Ectodermal cell (in vitro differentiated cells): ENCODE results near the gene SMG5.
A peak's percentile ranks its signal among the peaks of the same experiment; 100 is the strongest.
"Not testable (repeated sequence)": the region's sequence is repeated elsewhere in the genome, so short reads cannot be mapped to it uniquely, and the experiment has no call there.

Experiments used
- H3K27ac ChIP-seq: 2 replicates; pipeline ENCODE4 v1.7.0; 2013; ENCODE audit warnings: mild to moderate bottlenecking, low read depth, low read length; ENCODE audit not compliant: insufficient read depth, poor library complexity, severe bottlenecking
- H3K27me3 ChIP-seq: 2 replicates; pipeline ENCODE4 v1.7.0; 2013; ENCODE audit warnings: mild to moderate bottlenecking, low read length; ENCODE audit not compliant: insufficient read depth, control insufficient read depth, poor library complexity, severe bottlenecking
- H3K36me3 ChIP-seq: one replicate; pipeline ENCODE4 v1.7.0; 2013; ENCODE audit warnings: low read length; ENCODE audit not compliant: control insufficient read depth, insufficient read depth
- H3K4me1 ChIP-seq: one replicate; pipeline ENCODE4 v1.7.0; 2013; ENCODE audit warnings: low read length; ENCODE audit not compliant: control insufficient read depth, insufficient read depth
- H3K4me3 ChIP-seq: 2 replicates; pipeline ENCODE4 v1.7.0; 2013; ENCODE audit warnings: low read depth, low read length, control low read depth; ENCODE audit not compliant: insufficient read depth
- H3K9me3 ChIP-seq: 2 replicates; pipeline ENCODE4 v1.7.0; 2013; ENCODE audit warnings: mild to moderate bottlenecking, low read length, moderate library complexity; ENCODE audit not compliant: control insufficient read depth
- WGBS, 2 experiments: methylation state at CpG; one replicate each; pipeline ENCODE4 v1.1.7; 2013; ENCODE audit warnings: missing lambda C conversion rate in 2 of 2; 5-methylcytosine and 5-hydroxymethylcytosine counted together

SMG5 gene

DNA sequence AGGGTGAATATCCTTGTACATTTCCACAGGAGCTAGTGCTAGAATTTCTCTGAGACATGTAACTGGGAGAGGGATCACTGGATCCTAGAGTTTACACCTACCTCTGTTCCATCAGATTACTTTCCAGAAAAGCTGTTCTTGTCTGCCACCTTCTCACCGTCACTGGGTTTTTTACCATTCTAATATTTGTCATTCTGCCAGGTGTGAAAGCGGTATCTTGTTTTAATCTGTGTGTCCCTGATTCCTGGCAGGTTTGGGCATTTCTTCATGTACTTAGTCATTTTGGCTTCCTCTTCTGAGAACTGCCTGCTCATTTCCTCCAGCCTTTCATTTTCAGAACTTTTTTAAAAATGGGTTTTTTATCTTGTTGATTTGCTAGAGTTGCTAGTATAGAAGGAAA lies 64.8 kb downstream of the SMG5 start:
- Histone ChIP-seq H3K4me1 (no peaks in the 10 kb centered on the region), H3K27ac (no peak overlapping the region), H3K9me3 (no peaks in the 10 kb centered on the region), H3K27me3 (no peaks in the 10 kb centered on the region), H3K36me3 (peaks cover 7% of the 10 kb centered on the region), H3K4me3 (no peak overlapping the region)
- 97 to 98% methylated on average over 2 of the region's 2 CpGs for WGBS, 2 experiments

DNA sequence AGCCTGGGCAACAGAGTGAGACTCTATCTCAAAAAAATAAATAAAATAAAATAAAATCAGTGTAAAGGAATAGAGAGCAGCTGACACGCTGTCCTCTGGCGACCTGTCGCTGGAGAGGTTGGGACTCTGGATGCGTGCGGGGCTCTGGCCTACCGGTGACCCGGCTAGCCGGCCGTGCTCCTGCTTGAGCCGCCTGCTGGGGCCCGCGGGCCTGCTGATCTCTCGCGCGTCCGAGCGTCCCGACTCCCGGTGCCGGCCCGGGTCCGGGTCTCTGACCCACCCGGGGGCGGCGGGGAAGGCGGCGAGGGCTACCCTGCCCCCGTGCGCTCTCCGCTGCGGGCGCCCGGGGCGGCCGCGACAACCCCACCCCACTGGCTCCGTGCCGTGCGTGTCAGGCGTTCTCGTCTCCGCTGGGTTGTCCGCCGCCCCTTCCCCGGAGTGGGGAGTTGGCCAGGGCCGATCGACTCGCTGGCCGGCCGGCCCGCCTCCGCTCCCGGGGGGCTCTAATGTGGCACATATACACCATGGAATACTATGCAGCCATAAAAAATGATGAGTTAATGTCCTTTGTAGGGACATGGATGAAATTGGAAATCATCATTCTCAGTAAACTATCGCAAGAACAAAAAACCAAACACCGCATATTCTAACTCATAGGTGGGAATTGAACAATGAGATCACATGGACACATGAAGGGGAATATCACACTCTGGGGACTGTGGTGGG lies 66.1 kb downstream of the SMG5 start:
- H3K27ac ChIP-seq, H3K4me1 ChIP-seq, H3K36me3 ChIP-seq, H3K9me3 ChIP-seq, H3K27me3 ChIP-seq, H3K4me3 ChIP-seq: not testable (repeated sequence)
- 96 to 98% methylated on average over 47 to 49 of the region's 55 CpGs for WGBS, 2 experiments

DNA sequence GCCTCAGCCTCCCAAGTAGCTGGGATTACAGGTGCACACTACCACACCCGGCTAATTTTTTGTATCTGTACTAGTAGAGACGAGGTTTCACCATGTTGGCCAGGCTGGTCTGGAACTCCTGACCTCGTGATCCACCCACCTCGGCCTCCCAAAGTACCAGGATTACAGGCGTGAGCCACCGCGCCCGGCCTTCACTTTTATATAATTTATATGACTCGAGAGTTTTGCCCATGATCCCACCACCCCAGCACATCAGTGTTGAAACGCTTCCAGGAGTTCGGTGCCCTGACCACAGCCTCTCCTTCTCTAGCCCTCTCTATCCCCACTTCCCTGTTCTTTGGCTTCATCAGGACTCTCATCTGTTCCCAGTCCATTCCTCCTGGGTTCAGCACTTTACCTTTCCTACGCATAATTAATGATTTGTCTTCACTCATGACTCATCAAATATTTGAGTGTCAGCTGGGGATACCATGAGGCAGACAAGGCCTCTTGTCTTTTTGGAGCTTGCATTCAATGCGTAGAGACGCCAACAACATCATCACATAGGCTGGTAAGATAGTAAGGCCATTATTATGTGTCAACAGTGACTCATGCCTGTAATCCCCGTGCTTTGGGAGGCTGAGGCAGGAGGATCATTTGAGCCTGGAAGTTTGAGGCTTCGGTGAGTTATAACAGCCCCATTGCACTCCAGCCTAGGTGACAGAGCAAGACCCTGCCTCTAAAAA lies 68.4 kb downstream of the SMG5 start:
- Histone ChIP-seq H3K36me3 (no peaks in the 10 kb centered on the region), H3K27ac (no peak overlapping the region)

DNA sequence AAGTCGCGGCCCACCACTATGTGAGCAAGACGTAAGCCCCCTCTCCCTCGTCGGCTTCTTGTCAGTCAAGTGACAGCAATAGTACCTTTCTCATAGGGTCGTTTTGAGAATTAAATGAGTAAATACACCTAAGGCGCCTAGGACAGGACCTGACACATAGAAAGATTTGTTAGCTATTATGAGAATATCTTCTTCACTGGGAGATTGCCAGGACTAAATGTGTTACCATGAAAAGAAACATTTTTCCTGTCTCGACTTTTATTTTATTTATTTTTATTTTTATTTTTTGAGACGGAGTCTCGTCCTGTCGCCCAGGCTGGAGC lies 69.0 kb downstream of the SMG5 start:
- Histone ChIP-seq H3K27me3 (no peaks in the 10 kb centered on the region), H3K27ac (peak overlapping the region; percentile 95), H3K4me1 (peaks cover 6% of the 10 kb centered on the region), H3K36me3 (no peaks in the 10 kb centered on the region), H3K4me3 (peak overlapping the region; percentile 84), H3K9me3 (no peaks in the 10 kb centered on the region)
- WGBS, 2 experiments, result 41% methylated on average over 11 of the region's 11 CpGs

More for the DNA sequence above, 68.4 kb downstream of the SMG5 start:
- H3K4me3 ChIP-seq, result peak overlapping the region; percentile 84
- no peaks in the 10 kb centered on the region for H3K27me3 ChIP-seq
- WGBS, 2 experiments, result 93 to 94% methylated on average over 16 of the region's 16 CpGs
- no peaks in the 10 kb centered on the region for H3K9me3 ChIP-seq
- H3K4me1 ChIP-seq, result peaks cover 6% of the 10 kb centered on the region

DNA sequence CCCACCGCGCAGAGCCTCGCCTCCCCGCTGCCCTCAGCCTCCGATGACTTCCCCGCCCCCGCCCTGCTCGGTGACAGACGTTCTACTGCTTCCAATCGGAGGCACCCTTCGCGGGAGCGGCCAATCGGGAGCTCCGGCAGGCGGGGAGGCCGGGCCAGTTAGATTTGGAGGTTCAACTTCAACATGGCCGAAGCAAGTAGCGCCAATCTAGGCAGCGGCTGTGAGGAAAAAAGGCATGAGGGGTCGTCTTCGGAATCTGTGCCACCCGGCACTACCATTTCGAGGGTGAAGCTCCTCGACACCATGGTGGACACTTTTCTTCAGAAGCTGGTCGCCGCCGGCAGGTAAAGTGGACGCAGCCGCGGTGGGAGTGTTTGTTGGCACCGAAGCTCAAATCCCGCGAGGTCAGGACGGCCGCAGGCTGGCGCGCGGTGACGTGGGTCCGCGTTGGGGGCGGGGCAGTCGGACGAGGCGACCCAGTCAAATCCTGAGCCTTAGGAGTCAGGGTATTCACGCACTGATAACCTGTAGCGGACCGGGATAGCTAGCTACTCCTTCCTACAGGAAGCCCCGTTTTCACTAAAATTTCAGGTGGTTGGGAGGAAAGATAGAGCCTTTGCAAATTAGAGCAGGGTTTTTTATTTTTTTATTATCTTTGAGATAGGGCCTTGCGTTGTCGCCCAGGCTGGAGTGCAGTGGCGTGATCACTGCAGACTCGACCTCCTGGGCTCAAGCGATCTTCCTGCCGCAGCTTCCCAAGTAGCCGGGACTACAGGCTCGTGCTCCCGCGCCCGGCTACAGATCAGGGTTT lies 69.6 kb downstream of the SMG5 start, which contains the start of gene PMF1:
PMF1 (plus strand) TSS at position 175 of the 811 bp plus-strand sequence; CDS start at position 184, 9 bp downstream.
- 0% methylated on average over 61 of the region's 61 CpGs for WGBS, 2 experiments
- peaks cover 6% of the 10 kb centered on the region for H3K36me3 ChIP-seq
- H3K4me1 ChIP-seq, result peaks cover 6% of the 10 kb centered on the region
- peak within 1 kb of the TSS; percentile 95 for H3K27ac ChIP-seq
- H3K4me3 ChIP-seq, result peak within 1 kb of the TSS; percentile 84
- H3K9me3 ChIP-seq, result no peaks in the 10 kb centered on the region
- no peaks in the 10 kb centered on the region for H3K27me3 ChIP-seq

DNA sequence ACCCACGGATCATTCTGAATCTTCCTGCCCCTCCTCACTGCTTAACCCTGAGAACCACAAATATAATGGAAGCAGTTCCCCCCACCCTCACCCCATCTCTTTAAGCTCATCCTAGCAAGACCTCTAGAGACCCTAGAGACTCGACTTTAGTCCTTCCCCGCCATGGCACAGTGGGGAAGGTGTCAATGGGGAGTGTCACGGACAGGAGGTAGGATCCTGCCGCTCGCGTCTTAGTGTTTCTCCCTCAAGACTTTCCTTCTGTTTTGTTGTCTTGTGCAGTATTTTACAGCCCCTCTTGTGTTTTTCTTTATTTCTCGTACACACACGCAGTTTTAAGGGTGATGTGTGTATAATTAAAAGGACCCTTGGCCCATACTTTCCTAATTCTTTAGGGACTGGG lies 70.5 kb downstream of the SMG5 start:
- H3K9me3 ChIP-seq, result no peaks in the 10 kb centered on the region
- WGBS, 2 experiments, result 90 to 97% methylated on average over 8 to 9 of the region's 9 CpGs
- H3K27ac ChIP-seq, result no peak overlapping the region
- peaks cover 10% of the 10 kb centered on the region for H3K36me3 ChIP-seq
- peak overlapping the region; percentile 84 for H3K4me3 ChIP-seq
- H3K27me3 ChIP-seq, result no peaks in the 10 kb centered on the region
- peaks cover 6% of the 10 kb centered on the region for H3K4me1 ChIP-seq

DNA sequence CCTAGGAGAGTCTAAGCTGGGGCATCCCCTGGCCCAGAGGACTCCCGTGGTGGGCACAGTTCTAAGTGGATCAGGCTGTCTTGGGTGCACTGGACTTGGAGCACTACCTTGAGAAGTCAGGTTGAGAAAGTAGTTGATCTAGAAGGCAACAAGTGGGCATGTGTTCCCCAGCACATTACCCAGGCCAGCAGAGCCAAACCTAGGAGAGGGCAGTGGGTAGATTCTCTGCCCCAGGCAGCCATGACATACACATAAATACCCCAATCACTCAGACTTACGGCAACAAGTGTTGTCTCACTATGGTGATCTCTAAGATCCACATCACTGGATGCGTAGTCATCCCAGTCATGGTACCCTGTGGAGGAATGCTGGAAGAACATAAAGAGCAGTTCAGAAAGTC lies 71.4 kb downstream of the SMG5 start:
- Histone ChIP-seq H3K4me1 (peaks cover 6% of the 10 kb centered on the region), H3K9me3 (no peaks in the 10 kb centered on the region), H3K27ac (no peak overlapping the region), H3K27me3 (no peaks in the 10 kb centered on the region), H3K36me3 (peaks cover 10% of the 10 kb centered on the region), H3K4me3 (no peak overlapping the region)
- 97 to 98% methylated on average over 3 of the region's 3 CpGs for WGBS, 2 experiments

DNA sequence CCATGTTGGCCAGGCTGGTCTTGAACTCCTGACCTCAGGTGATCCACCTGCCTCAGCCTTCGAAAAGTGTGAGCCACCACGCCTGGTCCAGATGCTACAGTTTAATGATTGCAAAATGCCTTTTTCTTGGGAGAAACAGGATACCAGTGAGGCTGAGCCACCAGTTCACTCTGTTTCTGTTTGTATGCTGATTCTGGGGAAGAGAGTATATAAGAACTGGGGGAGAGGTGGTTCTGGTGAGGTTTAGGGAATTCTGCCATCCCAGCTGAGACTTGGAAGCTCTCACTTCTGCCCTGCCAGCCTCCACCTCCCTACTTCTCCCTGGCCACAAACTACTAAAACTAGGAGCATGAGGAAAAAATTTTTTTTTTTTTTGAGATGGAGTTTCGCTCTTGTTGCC lies 77.9 kb downstream of the SMG5 start:
- Histone ChIP-seq H3K27me3 (no peaks in the 10 kb centered on the region), H3K9me3 (no peaks in the 10 kb centered on the region), H3K4me1 (no peaks in the 10 kb centered on the region), H3K27ac (no peak overlapping the region), H3K4me3 (no peak overlapping the region), H3K36me3 (peaks cover 12% of the 10 kb centered on the region)
- WGBS, 2 experiments, result 90 to 97% methylated on average over 2 to 3 of the region's 3 CpGs

DNA sequence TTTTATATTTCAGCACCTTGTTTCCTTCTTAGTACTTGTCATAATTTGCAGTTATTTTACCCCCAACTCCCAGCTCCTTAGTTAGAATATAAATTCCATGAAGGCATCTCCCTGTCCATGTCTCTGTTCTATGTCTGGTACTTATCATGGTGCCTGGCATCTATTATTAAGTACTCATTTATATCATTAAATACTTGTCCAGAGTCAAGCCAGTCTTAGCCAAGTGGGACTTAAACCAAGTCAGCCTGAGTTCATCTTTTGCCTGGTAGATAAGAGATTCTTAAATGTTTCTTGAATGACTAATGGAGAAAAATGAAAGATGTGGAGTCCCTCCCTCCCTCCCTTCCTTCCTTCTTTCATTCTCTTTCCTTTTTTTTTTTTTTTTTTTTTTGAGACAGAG lies 79.3 kb downstream of the SMG5 start:
- Histone ChIP-seq H3K9me3 (no peaks in the 10 kb centered on the region), H3K27me3 (no peaks in the 10 kb centered on the region), H3K4me3 (no peak overlapping the region), H3K36me3 (peaks cover 9% of the 10 kb centered on the region), H3K4me1 (no peaks in the 10 kb centered on the region), H3K27ac (no peak overlapping the region)

DNA sequence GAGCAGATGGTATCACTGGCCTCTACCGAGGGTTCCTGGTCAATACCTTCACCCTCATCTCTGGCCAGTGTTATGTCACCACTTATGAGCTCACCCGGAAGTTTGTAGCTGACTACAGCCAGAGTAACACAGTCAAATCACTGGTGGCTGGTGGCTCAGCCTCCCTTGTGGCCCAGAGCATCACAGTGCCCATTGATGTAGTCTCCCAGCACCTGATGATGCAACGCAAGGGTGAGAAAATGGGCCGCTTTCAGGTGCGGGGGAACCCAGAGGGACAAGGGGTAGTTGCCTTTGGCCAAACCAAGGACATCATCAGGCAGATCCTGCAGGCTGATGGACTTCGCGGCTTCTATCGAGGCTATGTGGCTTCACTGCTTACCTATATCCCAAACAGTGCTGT lies 82.6 kb downstream of the SMG5 start:
- H3K4me3 ChIP-seq, result no peak overlapping the region
- no peaks in the 10 kb centered on the region for H3K4me1 ChIP-seq
- H3K27ac ChIP-seq, result no peak overlapping the region
- no peaks in the 10 kb centered on the region for H3K9me3 ChIP-seq
- peaks cover 2% of the 10 kb centered on the region for H3K36me3 ChIP-seq
- WGBS, 2 experiments, result 96 to 97% methylated on average over 8 of the region's 8 CpGs
- H3K27me3 ChIP-seq, result no peaks in the 10 kb centered on the region
